Activated T-helper 9 cell treated with anti-CD3 and anti-CD28 coated beads, Interleukin-2, amount 50 U/mL, for 16 hours (primary cell): Measurements from ENCODE around the gene KCTD21.
"Not testable (repeated sequence)": the region's sequence is repeated elsewhere in the genome, so short reads cannot be mapped to it uniquely, and the experiment has no call there.

Experiments used
- DNase-seq: peaks from one replicate; pipeline ENCODE4 v3.0.0-alpha.2; 2020; ENCODE audit warnings: low read depth

The KCTD21 gene

GRCh38 chr11:78175862-78176261, 12.6 kb downstream of the KCTD21 start:
- DNase-seq = not testable (repeated sequence)

- no peak for DNase-seq
Observed at GRCh38 chr11:78171951-78172350, 16.5 kb downstream of the KCTD21 start.

GRCh38 chr11:78170874-78171549, 17.4 kb downstream of the KCTD21 start:
- no peak for DNase-seq

- DNase-seq = no peak
Observed at GRCh38 chr11:78170413-78170812, 18.0 kb downstream of the KCTD21 start.

GRCh38 chr11:78168539-78169477, 19.6 kb downstream of the KCTD21 start:
- DNase-seq = no peak

- DNase-seq = no peak
Observed at GRCh38 chr11:78166855-78167469, 21.5 kb downstream of the KCTD21 start.

GRCh38 chr11:78164471-78164870, 24.0 kb downstream of the KCTD21 start:
- DNase-seq = no peak

- no peak for DNase-seq
Observed at GRCh38 chr11:78163828-78164227, 24.6 kb downstream of the KCTD21 start.

- DNase-seq = no peak
Observed at GRCh38 chr11:78161962-78162371, 26.5 kb downstream of the KCTD21 start.

GRCh38 chr11:78161346-78161745, 27.1 kb downstream of the KCTD21 start:
- DNase-seq = no peak

GRCh38 chr11:78160557-78160956, 27.9 kb downstream of the KCTD21 start:
- DNase-seq = no peak

GRCh38 chr11:78158987-78159652, 29.3 kb downstream of the KCTD21 start:
- DNase-seq = no peak

GRCh38 chr11:78156127-78156844, 32.1 kb downstream of the KCTD21 start:
- DNase-seq = no peak

- no peak for DNase-seq
Observed at GRCh38 chr11:78151804-78152203, 36.6 kb downstream of the KCTD21 start.

- no peak for DNase-seq
Observed at GRCh38 chr11:78150754-78151153, 37.7 kb downstream of the KCTD21 start.

- DNase-seq = no peak
Observed at GRCh38 chr11:78150346-78150745, 38.1 kb downstream of the KCTD21 start.

- DNase-seq = no peak
Observed at GRCh38 chr11:78149646-78150045, 38.8 kb downstream of the KCTD21 start.

GRCh38 chr11:78147807-78148206, 40.6 kb downstream of the KCTD21 start:
- DNase-seq = no peak

- DNase-seq = no peak
Observed at GRCh38 chr11:78145511-78146025, 42.9 kb downstream of the KCTD21 start.

GRCh38 chr11:78140392-78141077, 47.9 kb downstream of the KCTD21 start:
- no peak for DNase-seq
